ENCODE measurements around the gene ABHD2. TPM values are rescaled to one million over a fixed set of nuclear protein-coding genes. Genes with fewer than 3 reads are reported as not detected.
"Not testable (repeated sequence)": the region's sequence is repeated elsewhere in the genome, so short reads cannot be mapped to it uniquely, and the experiment has no call there.

Gene ABHD2
- total RNA-seq, 1 donor from 2014 or later: 76.6 TPM

DNA sequence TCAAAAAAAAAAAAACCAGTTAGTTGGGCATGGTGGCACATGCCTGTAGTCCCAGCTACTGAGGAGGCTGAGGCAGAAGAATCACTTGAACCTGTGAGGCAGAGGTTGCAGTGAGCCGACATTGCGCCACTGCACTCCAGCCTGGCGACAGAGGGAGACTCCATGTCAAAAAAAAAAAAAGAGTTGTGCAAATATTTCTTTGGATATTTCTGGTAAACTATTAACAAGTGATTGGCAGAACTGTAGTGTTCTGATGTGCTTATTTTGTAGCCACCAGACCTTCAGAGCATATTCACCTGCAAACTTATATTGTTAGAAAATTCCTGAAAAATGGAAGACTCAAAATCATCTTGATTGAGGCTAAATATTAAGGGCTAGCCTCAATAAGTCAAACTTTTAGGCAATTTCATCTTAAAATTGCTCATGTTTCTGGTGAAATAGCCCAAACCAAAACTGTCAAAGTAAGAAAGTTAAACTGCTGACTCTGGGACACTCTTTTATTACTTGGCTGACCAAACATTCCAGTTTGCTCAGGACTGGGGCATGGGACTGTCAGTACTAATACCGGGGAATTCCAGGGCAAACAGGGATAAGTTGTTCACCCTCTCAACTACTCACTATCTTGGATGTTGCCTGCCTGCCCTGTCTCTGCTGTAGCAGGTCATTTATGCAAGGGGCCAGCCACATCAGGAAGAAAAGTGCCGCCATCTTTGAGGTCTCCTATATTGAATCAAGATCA, 37.0 kb downstream of the ABHD2 start:
- no peaks in the 10 kb centered on the region for H3K9me3 Mint-ChIP-seq
- no peak overlapping the region for H3K4me3 Mint-ChIP-seq
- DNase-seq: no peak
- intact Hi-C loops (cut with micrococcal nuclease): loop anchor here (5.0 kb wide), 1 partner anchor 52 kb away; no protein-coding TSS in a partner anchor
- H3K27ac Mint-ChIP-seq: no peak overlapping the region
- peaks cover 29% of the 10 kb centered on the region for H3K36me3 Mint-ChIP-seq (ENCODE audit: low read depth)
- H3K4me1 Mint-ChIP-seq: peaks cover 6% of the 10 kb centered on the region
- no peaks in the 10 kb centered on the region for H3K27me3 Mint-ChIP-seq

DNA sequence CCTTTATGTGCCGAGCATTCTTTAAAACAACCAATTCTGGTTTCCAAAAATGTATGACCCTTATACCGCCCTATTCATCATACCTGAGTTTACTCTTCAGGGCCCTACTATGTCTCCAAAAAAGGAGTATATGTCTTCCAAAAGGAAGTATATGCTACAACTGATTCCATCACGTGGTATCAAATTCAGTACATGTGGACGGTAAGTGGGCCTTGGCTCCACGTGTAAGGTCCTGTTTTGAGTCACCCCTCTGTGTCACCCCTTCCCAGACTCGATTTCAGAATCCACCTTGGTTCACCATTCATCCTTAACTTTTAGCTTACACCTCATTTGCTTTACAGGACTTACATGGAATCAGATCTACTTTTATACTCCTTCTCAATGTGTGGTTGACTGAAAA, 37.8 kb downstream of the ABHD2 start:
- intact Hi-C loops (cut with micrococcal nuclease): loop anchor here (5.0 kb wide), 1 partner anchor 51 kb away; no protein-coding TSS in a partner anchor
- H3K36me3 Mint-ChIP-seq (ENCODE audit: low read depth): peaks cover 28% of the 10 kb centered on the region
- H3K9me3 Mint-ChIP-seq: no peaks in the 10 kb centered on the region
- no peak for DNase-seq
- no peak overlapping the region for H3K4me3 Mint-ChIP-seq
- H3K27me3 Mint-ChIP-seq: no peaks in the 10 kb centered on the region
- no peak overlapping the region for H3K27ac Mint-ChIP-seq
- H3K4me1 Mint-ChIP-seq: peaks cover 8% of the 10 kb centered on the region

DNA sequence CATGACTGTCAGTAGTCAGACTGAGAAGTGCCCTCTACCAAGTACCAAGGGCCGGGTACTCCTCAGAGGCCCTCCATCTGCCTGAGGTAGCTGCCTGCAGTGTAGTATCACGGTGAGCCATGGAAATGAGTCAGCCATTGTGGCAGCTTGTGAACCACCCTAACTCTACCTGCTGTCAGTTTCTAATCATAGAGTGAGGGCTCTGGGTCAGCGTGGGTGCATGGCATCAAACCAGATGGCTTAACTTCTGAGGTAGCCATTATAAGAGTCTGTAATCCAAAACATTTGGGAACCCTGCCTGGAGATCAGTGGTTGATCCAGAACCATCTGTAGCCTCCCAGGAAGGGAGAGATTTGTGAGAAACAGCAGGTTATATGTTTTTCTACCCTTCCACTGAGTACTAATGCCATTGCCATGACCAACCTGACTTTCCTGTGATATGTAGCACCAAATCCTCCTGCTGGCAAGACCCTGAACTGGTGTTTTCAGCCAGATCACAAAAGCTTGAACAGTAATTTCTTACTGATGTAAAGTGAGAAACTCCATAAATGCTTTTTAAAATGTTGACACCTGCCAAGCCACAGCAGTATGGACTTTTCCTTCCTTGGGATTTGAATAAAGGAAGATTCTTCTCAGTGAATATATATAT, 38.9 kb downstream of the ABHD2 start:
- intact Hi-C loops (cut with micrococcal nuclease): loop anchor here (5.0 kb wide), 1 partner anchor 50 kb away; no protein-coding TSS in a partner anchor
- Mint-ChIP-seq H3K4me1 (peaks cover 11% of the 10 kb centered on the region), H3K4me3 (no peak overlapping the region)

DNA sequence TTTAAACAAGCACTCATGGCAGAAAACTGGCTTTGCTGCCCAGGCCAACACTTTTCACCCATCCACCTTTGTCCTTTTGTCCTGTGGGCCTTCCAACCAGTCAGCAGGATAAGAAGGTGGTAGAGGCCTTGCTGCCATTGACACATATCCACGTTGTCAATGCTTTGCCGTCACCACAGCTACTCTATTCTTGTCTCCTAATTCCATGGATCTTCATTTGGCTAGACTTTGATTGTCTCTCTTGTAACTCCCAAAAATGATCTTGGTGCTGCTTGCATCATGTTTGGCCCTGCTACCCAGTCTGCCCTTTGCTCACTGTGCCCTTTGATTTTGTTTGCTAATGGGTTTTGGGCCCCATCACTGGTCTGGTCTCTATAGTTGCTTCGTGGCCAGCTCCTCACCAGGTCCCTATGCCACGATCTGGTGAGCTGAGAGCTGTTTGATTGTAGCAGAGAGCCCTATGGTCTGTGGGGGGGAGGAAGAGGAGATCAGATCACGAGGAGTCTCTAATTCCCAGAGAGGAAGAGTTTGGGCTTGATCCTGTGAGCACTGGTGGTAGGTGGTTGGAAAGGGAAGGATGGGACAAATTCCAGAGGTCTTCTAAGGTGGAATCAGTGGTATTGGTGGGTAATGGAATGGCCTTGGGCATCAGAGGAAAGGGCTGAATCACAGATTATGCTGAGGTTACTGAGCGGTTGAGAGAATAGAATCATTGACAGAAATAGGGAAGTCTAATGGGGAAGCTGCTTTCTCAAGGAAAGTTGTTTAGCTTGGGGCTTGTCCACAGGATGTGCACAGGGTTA, 40.3 kb downstream of the ABHD2 start:
- Mint-ChIP-seq H3K9me3 (no peaks in the 10 kb centered on the region), H3K36me3 (ENCODE audit: low read depth) (peaks cover 23% of the 10 kb centered on the region), H3K4me3 (no peak overlapping the region), H3K27me3 (no peaks in the 10 kb centered on the region), H3K27ac (no peak overlapping the region), H3K4me1 (peaks cover 21% of the 10 kb centered on the region)
- intact Hi-C loops (cut with micrococcal nuclease): loop anchor here (1.0 to 5.0 kb wide), 2 partner anchors 49 to 71 kb away; no protein-coding TSS in a partner anchor
- no peak for DNase-seq

More for the DNA sequence above, 38.9 kb downstream of the ABHD2 start:
- Mint-ChIP-seq H3K9me3 (no peaks in the 10 kb centered on the region), H3K36me3 (ENCODE audit: low read depth) (peaks cover 25% of the 10 kb centered on the region), H3K27me3 (no peaks in the 10 kb centered on the region), H3K27ac (no peak overlapping the region)
- DNase-seq: no peak

DNA sequence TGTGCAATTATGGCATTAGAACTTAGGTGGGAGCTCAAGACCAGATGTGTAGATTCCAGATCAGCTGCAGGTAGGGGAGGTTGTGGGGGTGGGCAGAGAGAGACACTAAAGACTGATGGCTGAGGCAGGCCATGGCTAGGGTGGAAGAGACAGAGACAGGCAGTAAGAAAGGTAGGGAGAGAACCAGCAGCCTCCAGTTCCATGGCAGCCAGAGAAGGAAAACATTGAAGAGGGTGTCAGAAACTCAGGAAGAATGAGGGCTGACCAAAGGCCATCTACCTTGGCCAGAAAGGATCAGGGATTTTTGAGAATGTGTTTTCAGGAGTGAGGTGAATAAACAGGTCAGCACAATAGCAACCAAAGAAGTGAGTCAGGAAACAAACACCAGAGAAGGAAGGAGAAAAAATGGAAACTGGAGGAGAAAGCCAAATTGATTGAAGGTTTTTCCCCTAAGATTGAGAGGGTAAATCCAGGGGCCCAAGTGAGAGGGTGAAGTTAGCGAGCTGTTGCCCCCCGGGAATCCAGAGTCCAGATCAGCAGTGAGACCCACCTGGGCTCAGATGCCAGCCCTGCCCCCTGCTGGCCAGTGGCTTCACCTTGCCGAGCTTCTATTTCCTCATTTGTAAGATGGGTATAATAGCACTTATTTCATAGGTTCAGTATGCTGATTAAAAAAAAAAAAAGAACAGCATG, 41.0 kb downstream of the ABHD2 start:
- Mint-ChIP-seq H3K9me3 (no peaks in the 10 kb centered on the region), H3K27me3 (no peaks in the 10 kb centered on the region), H3K4me1 (peaks cover 21% of the 10 kb centered on the region), H3K27ac (no peak overlapping the region), H3K4me3 (no peak overlapping the region), H3K36me3 (ENCODE audit: low read depth) (peaks cover 21% of the 10 kb centered on the region)
- peak; percentile 83 for DNase-seq
- intact Hi-C loops (cut with micrococcal nuclease): loop anchor here (1.0 to 5.0 kb wide), 2 partner anchors 48 to 72 kb away; no protein-coding TSS in a partner anchor

DNA sequence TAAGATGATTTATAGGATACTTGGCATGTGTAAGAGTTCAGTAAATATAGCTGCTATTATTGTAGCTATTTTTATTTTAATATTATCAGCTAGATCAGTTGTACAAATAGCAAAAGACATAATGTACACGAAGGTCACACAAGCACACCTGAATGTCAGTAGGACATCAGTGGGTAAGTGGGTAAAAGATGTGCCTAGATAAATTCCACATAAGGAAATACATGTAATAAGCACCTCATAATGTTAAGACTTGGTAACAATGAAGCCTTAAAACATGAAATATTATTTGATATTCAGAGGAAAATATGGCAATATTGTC, 41.5 kb downstream of the ABHD2 start:
- Mint-ChIP-seq H3K4me3 (no peak overlapping the region), H3K27ac (no peak overlapping the region), H3K4me1 (peaks cover 21% of the 10 kb centered on the region), H3K9me3 (no peaks in the 10 kb centered on the region), H3K27me3 (no peaks in the 10 kb centered on the region), H3K36me3 (ENCODE audit: low read depth) (peaks cover 21% of the 10 kb centered on the region)
- no peak for DNase-seq
- intact Hi-C loops (cut with micrococcal nuclease): loop anchor here (1.0 to 5.0 kb wide), 2 partner anchors 48 to 72 kb away; no protein-coding TSS in a partner anchor

DNA sequence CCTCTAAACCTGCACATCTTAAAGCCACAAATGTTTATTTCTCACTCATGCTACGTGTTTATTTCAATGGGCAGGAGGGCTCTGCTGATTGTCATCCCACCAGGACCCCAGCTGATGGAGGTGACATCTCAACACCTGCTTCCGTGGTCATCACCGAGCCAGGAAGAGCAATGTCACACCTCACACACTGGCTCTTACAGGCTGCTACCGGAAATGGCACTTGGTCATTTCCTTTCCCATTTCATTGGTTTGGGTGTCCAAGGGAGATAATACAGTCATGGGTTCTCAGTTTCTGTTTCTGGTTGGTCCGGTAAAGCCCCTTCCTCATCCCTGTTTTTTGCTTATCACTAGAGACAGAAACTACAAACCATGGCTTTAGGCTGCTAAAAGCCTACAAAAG, 41.9 kb downstream of the ABHD2 start:
- Mint-ChIP-seq H3K4me3 (no peak overlapping the region), H3K27ac (no peak overlapping the region), H3K36me3 (ENCODE audit: low read depth) (peaks cover 19% of the 10 kb centered on the region), H3K9me3 (no peaks in the 10 kb centered on the region), H3K27me3 (no peaks in the 10 kb centered on the region), H3K4me1 (peaks cover 21% of the 10 kb centered on the region)
- intact Hi-C loops (cut with micrococcal nuclease): no loop called here
- DNase-seq: no peak

DNA sequence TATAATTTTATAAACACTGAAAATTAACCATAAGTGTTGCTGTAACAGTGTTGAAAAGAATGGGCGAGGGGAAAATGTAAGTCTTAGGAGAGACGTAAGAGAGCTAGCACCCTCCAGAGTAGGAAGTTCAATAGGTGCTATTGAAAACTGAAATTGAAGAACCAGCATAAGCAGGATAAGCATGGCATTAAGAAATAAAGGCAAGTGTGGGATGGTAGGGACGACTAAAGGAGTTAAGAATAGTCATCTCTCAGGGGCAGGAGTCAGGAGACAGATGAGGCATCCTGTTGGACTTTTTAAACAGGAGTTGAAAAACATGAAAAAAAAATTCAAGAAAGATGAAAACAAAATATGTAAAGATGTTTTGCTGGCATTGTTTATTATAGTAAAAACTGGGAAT, 43.5 kb downstream of the ABHD2 start:
- Mint-ChIP-seq H3K27me3 (no peaks in the 10 kb centered on the region), H3K9me3 (no peaks in the 10 kb centered on the region), H3K4me3 (no peak overlapping the region), H3K4me1 (peaks cover 29% of the 10 kb centered on the region), H3K36me3 (ENCODE audit: low read depth) (peaks cover 16% of the 10 kb centered on the region), H3K27ac (no peak overlapping the region)
- no peak for DNase-seq
- intact Hi-C loops (cut with micrococcal nuclease): no loop called here

DNA sequence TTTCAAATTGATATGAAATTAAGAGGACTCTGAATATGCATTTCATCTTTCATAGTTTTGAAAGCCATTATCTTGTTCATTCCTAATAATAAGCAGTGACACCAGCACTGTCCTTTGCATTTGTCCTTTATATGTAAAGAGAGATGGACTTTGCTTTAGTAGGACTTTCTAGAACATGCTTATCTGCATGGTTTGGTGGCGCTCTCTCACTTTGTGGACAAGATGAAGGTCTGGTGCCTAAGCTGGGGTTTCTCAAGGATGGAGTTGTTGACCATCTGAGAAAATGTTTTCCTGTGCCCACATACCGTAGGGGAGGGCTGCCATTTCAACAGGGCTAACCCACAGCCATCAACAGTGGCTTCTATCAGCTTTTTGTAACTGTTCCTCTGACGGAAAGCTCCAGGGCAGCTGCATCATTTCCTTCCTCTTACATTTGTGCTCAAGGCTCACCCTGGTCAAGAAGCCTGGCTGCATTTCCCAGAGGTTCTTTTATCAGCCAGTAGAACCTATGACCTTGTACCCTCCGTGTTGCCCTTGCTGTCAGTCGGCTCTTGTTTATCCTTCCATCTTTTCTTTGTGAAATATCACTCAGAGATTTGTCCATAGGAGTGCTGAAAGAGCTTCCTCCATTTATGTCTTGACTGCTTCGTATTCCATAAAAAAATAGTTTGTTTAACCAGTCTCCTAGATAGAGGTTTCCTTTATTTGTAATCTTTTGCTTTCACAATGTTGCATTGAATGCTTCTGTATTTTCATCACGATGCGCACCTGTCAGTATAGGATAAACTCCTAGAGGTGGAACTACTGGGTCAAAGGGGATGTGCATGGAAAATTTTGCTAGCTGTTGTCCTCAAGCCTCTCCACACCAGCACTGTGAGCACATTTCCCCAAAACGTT, 44.6 kb downstream of the ABHD2 start:
- Mint-ChIP-seq H3K4me3 (no peak overlapping the region), H3K27ac (no peak overlapping the region), H3K27me3 (no peaks in the 10 kb centered on the region), H3K9me3 (no peaks in the 10 kb centered on the region), H3K4me1 (peaks cover 33% of the 10 kb centered on the region), H3K36me3 (ENCODE audit: low read depth) (peaks cover 15% of the 10 kb centered on the region)
- DNase-seq: no peak
- intact Hi-C loops (cut with micrococcal nuclease): no loop called here

DNA sequence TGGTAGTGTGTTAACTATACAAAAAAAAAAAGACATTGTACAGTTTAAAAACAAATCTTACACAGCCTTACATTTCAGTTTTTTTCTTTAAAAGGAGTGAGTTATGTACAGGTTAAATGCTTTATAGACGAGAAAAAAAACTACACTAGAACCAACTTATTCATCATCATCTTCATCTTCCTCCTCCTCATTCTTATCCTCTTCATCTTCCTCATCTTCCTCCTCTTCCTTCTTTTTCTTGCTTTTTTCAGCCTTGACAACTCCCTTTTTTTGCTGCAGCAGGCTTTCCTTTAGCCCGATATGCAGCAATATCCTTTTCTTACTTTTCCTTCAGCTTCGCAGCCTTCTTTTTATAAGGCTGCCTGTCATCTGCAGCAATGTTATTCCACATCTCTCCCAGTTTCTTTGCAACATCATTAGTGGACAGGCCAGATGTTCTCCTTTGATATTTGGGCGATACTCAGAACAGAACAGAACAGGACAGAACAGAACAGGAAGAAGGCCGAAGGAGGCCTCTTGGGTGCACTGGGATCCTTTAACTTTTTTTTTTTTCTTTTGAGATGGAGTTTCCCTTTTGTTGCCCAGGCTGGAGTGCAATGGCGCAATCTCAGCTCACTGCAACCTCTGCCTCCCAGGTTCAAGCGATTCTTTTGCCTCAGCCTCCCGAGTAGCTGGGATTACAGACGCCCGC, 47.3 kb downstream of the ABHD2 start:
- Mint-ChIP-seq H3K36me3 (ENCODE audit: low read depth) (peaks cover 19% of the 10 kb centered on the region), H3K4me1 (peaks cover 35% of the 10 kb centered on the region)
- H3K4me3 Mint-ChIP-seq; H3K27ac Mint-ChIP-seq; H3K27me3 Mint-ChIP-seq; H3K9me3 Mint-ChIP-seq; DNase-seq; intact Hi-C loops (cut with micrococcal nuclease): not testable (repeated sequence)

DNA sequence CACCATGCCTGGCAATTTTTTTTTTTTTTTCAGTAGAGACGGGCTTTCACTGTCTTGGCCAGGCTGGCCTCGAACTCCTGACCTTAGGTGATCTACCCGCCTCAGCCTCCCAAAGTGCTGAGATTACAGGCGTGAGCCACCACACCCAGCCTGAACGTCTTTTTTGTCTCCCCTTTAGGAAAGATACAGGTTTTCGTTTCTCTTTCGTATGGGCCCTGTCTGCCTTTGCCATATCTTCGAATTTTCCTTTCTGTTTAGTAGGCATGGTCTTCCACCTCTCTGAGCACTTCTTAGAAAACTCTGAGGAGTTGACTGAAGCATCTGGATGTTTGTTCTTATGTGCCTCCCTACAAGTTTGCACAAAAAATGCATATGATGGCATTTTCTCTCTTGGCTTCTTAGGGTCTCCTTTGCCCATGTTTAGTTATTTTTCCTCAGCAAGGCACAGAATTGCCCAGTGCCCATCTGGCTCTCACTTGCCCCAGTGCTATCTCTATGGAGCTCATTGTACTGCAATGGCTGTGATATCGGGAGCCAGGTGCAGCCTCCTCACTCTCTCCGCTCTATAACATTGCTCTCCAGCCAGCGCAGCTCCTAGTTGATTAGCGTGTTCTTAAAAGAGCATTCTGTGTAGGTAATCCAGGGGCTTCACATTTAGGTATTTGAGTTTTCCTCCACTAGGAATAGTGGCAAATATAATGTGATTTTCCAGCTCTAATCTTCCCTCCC, 48.0 kb downstream of the ABHD2 start:
- intact Hi-C loops (cut with micrococcal nuclease): no loop called here
- Mint-ChIP-seq H3K4me1 (peaks cover 35% of the 10 kb centered on the region), H3K36me3 (ENCODE audit: low read depth) (peaks cover 15% of the 10 kb centered on the region), H3K27me3 (no peaks in the 10 kb centered on the region), H3K27ac (no peak overlapping the region), H3K9me3 (no peaks in the 10 kb centered on the region), H3K4me3 (no peak overlapping the region)
- DNase-seq: no peak
